Left lobe of liver (tissue), 1 donor: ENCODE results near the gene TTC34. TPM values are rescaled to one million over a fixed set of nuclear protein-coding genes. Genes with fewer than 3 reads are reported as not detected.

Source experiments
- total RNA-seq: library from RNA; stranded (reverse); gene quantifications from one replicate; pipeline ENCODE4 v1.2.1, GENCODE V29; 2021
- donor health status: DM: no; HTN: yes; CAD: no.

TTC34 gene
- total RNA-seq, 1 donor from 2014 or later = 0.20 TPM

Other genes starting within 250 kb of the TTC34 start
- 48.7 TPM for gene TNFRSF14, start 245.3 kb downstream of the TTC34 start, total RNA-seq
- gene PRXL2B, start 214.9 kb downstream of the TTC34 start, total RNA-seq = 9.9 TPM
- not detected for gene MMEL1, start 168.7 kb downstream of the TTC34 start, total RNA-seq
- not detected for gene ACTRT2, start 219.8 kb upstream of the TTC34 start, total RNA-seq